ENCODE measurements around the gene NECTIN1.
A peak's percentile ranks its signal among the peaks of the same experiment; 100 is the strongest.

Gene NECTIN1

GRCh38 chr11:119651802-119652584, 77.0 kb downstream of the NECTIN1 start:
- no peak overlapping the region for H3K9ac ChIP-seq
- no peaks in the 10 kb centered on the region for H3K36me3 ChIP-seq
- no peaks in the 10 kb centered on the region for H4K20me1 ChIP-seq
- H3K9me3 ChIP-seq: no peaks in the 10 kb centered on the region
- no peak overlapping the region for H3K27ac ChIP-seq
- no peak overlapping the region for H3K4me3 ChIP-seq
- no peaks in the 10 kb centered on the region for H3K4me1 ChIP-seq
- no peak overlapping the region for H3K4me2 ChIP-seq
- TF ChIP-seq Cebpa-rat (IDR thresholded peaks at IDR 0.05): no peak
- no peaks in the 10 kb centered on the region for H3K27me3 ChIP-seq

GRCh38 chr11:119650251-119650650, 78.7 kb downstream of the NECTIN1 start:
- Histone ChIP-seq H3K4me1 (no peaks in the 10 kb centered on the region), H3K9ac (no peak overlapping the region), H3K4me3 (no peak overlapping the region), H3K27me3 (no peaks in the 10 kb centered on the region), H3K36me3 (no peaks in the 10 kb centered on the region), H3K27ac (no peak overlapping the region), H3K4me2 (no peak overlapping the region), H4K20me1 (no peaks in the 10 kb centered on the region), H3K9me3 (no peaks in the 10 kb centered on the region)
- no peak for TF ChIP-seq Cebpa-rat (IDR thresholded peaks at IDR 0.05)

GRCh38 chr11:119647254-119647653, 81.7 kb downstream of the NECTIN1 start:
- Histone ChIP-seq H3K4me1 (no peaks in the 10 kb centered on the region), H3K9me3 (no peaks in the 10 kb centered on the region), H3K27ac (no peak overlapping the region), H3K4me3 (no peak overlapping the region), H3K27me3 (no peaks in the 10 kb centered on the region), H3K4me2 (no peak overlapping the region), H3K36me3 (no peaks in the 10 kb centered on the region), H3K9ac (no peak overlapping the region), H4K20me1 (no peaks in the 10 kb centered on the region)
- no peak for TF ChIP-seq Cebpa-rat (IDR thresholded peaks at IDR 0.05)

- no peak for TF ChIP-seq Cebpa-rat (IDR thresholded peaks at IDR 0.05)
- H3K27ac ChIP-seq: no peak overlapping the region
Measured at GRCh38 chr11:119645018-119645417, 84.0 kb downstream of the NECTIN1 start.

GRCh38 chr11:119644502-119644901, 84.5 kb downstream of the NECTIN1 start:
- no peak for TF ChIP-seq Cebpa-rat (IDR thresholded peaks at IDR 0.05)

More at GRCh38 chr11:119645018-119645417, 84.0 kb downstream of the NECTIN1 start:
- Histone ChIP-seq H4K20me1 (no peaks in the 10 kb centered on the region), H3K36me3 (no peaks in the 10 kb centered on the region), H3K4me1 (no peaks in the 10 kb centered on the region), H3K4me3 (no peak overlapping the region), H3K27me3 (no peaks in the 10 kb centered on the region), H3K4me2 (no peak overlapping the region), H3K9ac (no peak overlapping the region), H3K9me3 (no peaks in the 10 kb centered on the region)

GRCh38 chr11:119643876-119644225, 85.1 kb downstream of the NECTIN1 start:
- TF ChIP-seq Cebpa-rat (IDR thresholded peaks at IDR 0.05): no peak
- H3K4me2 ChIP-seq: no peak overlapping the region
- no peaks in the 10 kb centered on the region for H4K20me1 ChIP-seq
- H3K36me3 ChIP-seq: no peaks in the 10 kb centered on the region
- no peaks in the 10 kb centered on the region for H3K4me1 ChIP-seq
- H3K9me3 ChIP-seq: no peaks in the 10 kb centered on the region
- no peak overlapping the region for H3K27ac ChIP-seq
- no peaks in the 10 kb centered on the region for H3K27me3 ChIP-seq
- no peak overlapping the region for H3K4me3 ChIP-seq
- H3K9ac ChIP-seq: no peak overlapping the region

More at GRCh38 chr11:119644502-119644901, 84.5 kb downstream of the NECTIN1 start:
- Histone ChIP-seq H3K4me2 (no peak overlapping the region), H3K9me3 (no peaks in the 10 kb centered on the region), H3K9ac (no peak overlapping the region), H4K20me1 (no peaks in the 10 kb centered on the region), H3K27me3 (no peaks in the 10 kb centered on the region), H3K36me3 (no peaks in the 10 kb centered on the region), H3K4me1 (no peaks in the 10 kb centered on the region), H3K4me3 (no peak overlapping the region), H3K27ac (no peak overlapping the region)

GRCh38 chr11:119643212-119643875, 85.7 kb downstream of the NECTIN1 start:
- Histone ChIP-seq H3K27me3 (no peaks in the 10 kb centered on the region), H3K4me1 (no peaks in the 10 kb centered on the region), H3K27ac (no peak overlapping the region), H3K4me2 (no peak overlapping the region), H3K4me3 (no peak overlapping the region), H3K36me3 (no peaks in the 10 kb centered on the region), H3K9me3 (no peaks in the 10 kb centered on the region), H4K20me1 (no peaks in the 10 kb centered on the region), H3K9ac (no peak overlapping the region)
- no peak for TF ChIP-seq Cebpa-rat (IDR thresholded peaks at IDR 0.05)

- no peaks in the 10 kb centered on the region for H3K4me1 ChIP-seq
- no peaks in the 10 kb centered on the region for H3K36me3 ChIP-seq
- H3K9me3 ChIP-seq: no peaks in the 10 kb centered on the region
- no peak overlapping the region for H3K4me3 ChIP-seq
- no peaks in the 10 kb centered on the region for H4K20me1 ChIP-seq
- no peak overlapping the region for H3K4me2 ChIP-seq
- no peak overlapping the region for H3K27ac ChIP-seq
- TF ChIP-seq Cebpa-rat (IDR thresholded peaks at IDR 0.05): no peak
- H3K27me3 ChIP-seq: no peaks in the 10 kb centered on the region
- no peak overlapping the region for H3K9ac ChIP-seq
Measured at GRCh38 chr11:119641983-119642745, 86.8 kb downstream of the NECTIN1 start.

- no peaks in the 10 kb centered on the region for H3K27me3 ChIP-seq
- H3K4me1 ChIP-seq: no peaks in the 10 kb centered on the region
- H4K20me1 ChIP-seq: no peaks in the 10 kb centered on the region
- no peaks in the 10 kb centered on the region for H3K36me3 ChIP-seq
- TF ChIP-seq Cebpa-rat (IDR thresholded peaks at IDR 0.05): no peak
- H3K9me3 ChIP-seq: no peaks in the 10 kb centered on the region
- H3K4me2 ChIP-seq: no peak overlapping the region
- H3K4me3 ChIP-seq: no peak overlapping the region
- 0 out of 2 replicates have a peak overlapping the region, but pooled peaks have one; percentile 1 for H3K27ac ChIP-seq
- no peak overlapping the region for H3K9ac ChIP-seq
Measured at GRCh38 chr11:119640541-119640940, 88.5 kb downstream of the NECTIN1 start.

Measured in BLaER1 (cell line).